Upper lobe of right lung (tissue), 1 donor: Measurements from ENCODE around the gene ZNF17. TPM values are rescaled to one million over a fixed set of nuclear protein-coding genes. Genes with fewer than 3 reads are reported as not detected.

Experiments
- ATAC-seq: fragments of 200-7000 bp; cut with Tn5 transposase; one replicate; pipeline ENCODE4 v1.9.1; 2020; ENCODE audit warnings: mild to moderate bottlenecking, moderate library complexity
- DNase-seq: peaks from one replicate; pipeline ENCODE4 v3.0.0-alpha.2; 2020
- H3K27ac ChIP-seq: fragments of 200-600 bp; one replicate; pipeline ENCODE4 v1.8.0; 2022
- H3K27me3 ChIP-seq: fragments of 200-600 bp; one replicate; pipeline ENCODE4 v1.8.0; 2022; ENCODE audit warnings: mild to moderate bottlenecking
- H3K36me3 ChIP-seq: fragments of 200-600 bp; one replicate; pipeline ENCODE4 v1.8.0; 2022
- H3K4me1 ChIP-seq: fragments of 200-600 bp; one replicate; pipeline ENCODE4 v1.8.0; 2022
- H3K4me3 ChIP-seq: fragments of 200-600 bp; one replicate; pipeline ENCODE4 v1.8.0; 2022; ENCODE audit warnings: mild to moderate bottlenecking
- H3K9me3 ChIP-seq: fragments of 200-600 bp; one replicate; pipeline ENCODE4 v1.8.0; 2022
- CTCF ChIP-seq: fragments of 200-600 bp; IDR thresholded peaks from one replicate; pipeline ENCODE4 v1.8.0; 2022; ENCODE audit warnings: antibody characterized with exemption
- intact Hi-C: fragments of 100-400 bp; cut with DNase I; formaldehyde crosslinking; loops from one replicate; pipeline ENCODE4 v1.11.0; 2022
- total RNA-seq: library from RNA; stranded (reverse); fragmentation: NEBNext Ultra II Directional; extraction: Animal tissue kit (Norgen Biotek cat#: 25700); gene quantifications from one replicate; pipeline ENCODE4 v1.2.1, GENCODE V29; 2021
- donor health status: DM: no; HTN: yes; CAD: no; lungs with severe emphysema.

Gene ZNF17
- total RNA-seq, 1 donor from 2014 or later: 12.5 TPM

GRCh38 chr19:57406516-57407123 is 4.3 kb upstream of the ZNF17 start:
- ATAC-seq (peak; percentile 74), DNase-seq (peak; percentile 77)
- TF ChIP-seq CTCF: peak; percentile 68
- Histone ChIP-seq H3K36me3 (no peaks in the 10 kb centered on the region), H3K4me3 (no peak overlapping the region), H3K27me3 (no peaks in the 10 kb centered on the region), H3K4me1 (peaks cover 2% of the 10 kb centered on the region), H3K27ac (no peak overlapping the region), H3K9me3 (no peaks in the 10 kb centered on the region)
- intact Hi-C loops: no loop called here

GRCh38 chr19:57419439-57419838 is 8.5 kb downstream of the ZNF17 start:
- Histone ChIP-seq H3K27ac (no peak overlapping the region), H3K4me1 (no peaks in the 10 kb centered on the region), H3K9me3 (peaks cover 18% of the 10 kb centered on the region), H3K4me3 (no peak overlapping the region), H3K27me3 (no peaks in the 10 kb centered on the region), H3K36me3 (peaks cover 25% of the 10 kb centered on the region)
- intact Hi-C loops: no loop called here
- TF ChIP-seq CTCF: no peak
- ATAC-seq (no peak), DNase-seq (no peak)

- H3K9me3 ChIP-seq: peaks cover 18% of the 10 kb centered on the region
- H3K27me3 ChIP-seq: no peaks in the 10 kb centered on the region
- intact Hi-C loops: no loop called here
Measured at GRCh38 chr19:57421037-57421436, 10.1 kb downstream of the ZNF17 start.

GRCh38 chr19:57434386-57435061 is 23.6 kb downstream of the ZNF17 start:
- H3K4me1 ChIP-seq: peaks cover 8% of the 10 kb centered on the region
- no peaks in the 10 kb centered on the region for H3K27me3 ChIP-seq
- H3K4me3 ChIP-seq: peak overlapping the region; percentile 99
- H3K9me3 ChIP-seq: peaks cover 3% of the 10 kb centered on the region
- DNase-seq: no peak
- no peak overlapping the region for H3K27ac ChIP-seq
- no peak for ATAC-seq
- no peaks in the 10 kb centered on the region for H3K36me3 ChIP-seq
- intact Hi-C loops: no loop called here
- no peak for TF ChIP-seq CTCF

More at GRCh38 chr19:57421037-57421436, 10.1 kb downstream of the ZNF17 start:
- DNase-seq: no peak
- Histone ChIP-seq H3K36me3 (peaks cover 25% of the 10 kb centered on the region), H3K4me3 (no peak overlapping the region), H3K4me1 (no peaks in the 10 kb centered on the region), H3K27ac (no peak overlapping the region)
- no peak for ATAC-seq
- TF ChIP-seq CTCF: no peak

- no peak for TF ChIP-seq CTCF
Measured at GRCh38 chr19:57435062-57435978, 24.4 kb downstream of the ZNF17 start, which contains the start of gene ZNF749. Gene ZNF749 (plus strand): TSS chr19:57435325. CDS start chr19:57435579, 254 bp downstream.

More at GRCh38 chr19:57435062-57435978, 24.4 kb downstream of the ZNF17 start, which contains the start of gene ZNF749:
- Histone ChIP-seq H3K4me1 (peaks cover 8% of the 10 kb centered on the region), H3K9me3 (peaks cover 3% of the 10 kb centered on the region), H3K4me3 (peak within 1 kb of the TSS; percentile 99), H3K27me3 (no peaks in the 10 kb centered on the region), H3K36me3 (no peaks in the 10 kb centered on the region), H3K27ac (peak within 1 kb of the TSS; percentile 76)
- DNase-seq: peak; percentile 96
- intact Hi-C loops: no loop called here
- ATAC-seq: peak; percentile 100
